ENCODE data around the gene UNK.

GRCh38 chr17:75763613-75764416 is 20.8 kb upstream of the UNK start:
- TF ChIP-seq REST (IDR thresholded peaks at IDR 0.05; ENCODE audit: insufficient read depth in 1 of 2, low read depth in 2 of 2, low read length in 2 of 2) (no peak), POLR2AphosphoS5 (IDR thresholded peaks at IDR 0.05; ENCODE audit: low read depth, low read length) (no peak)
